GM19463 (cell line): ENCODE measurements around the gene BCL2L14.

Experiments
- ATAC-seq: cut with Tn5 transposase; IDR thresholded peaks from one replicate; pipeline ENCODE4 v1.9.1; 2021; ENCODE audit warnings: mild to moderate bottlenecking, moderate library complexity; ENCODE audit not compliant: unreplicated experiment

Gene BCL2L14

GRCh38 chr12:12070674-12071656, at the start of gene BCL2L14:
Gene BCL2L14 (plus strand): TSS chr12:12070939. CDS start chr12:12079306, 8,367 bp downstream.
- peak; percentile 57 for ATAC-seq

- no peak for ATAC-seq
Observed at GRCh38 chr12:12022306-12022936, 48.3 kb upstream of the BCL2L14 start.

GRCh38 chr12:12023456-12023855, 47.3 kb upstream of the BCL2L14 start:
- no peak for ATAC-seq

GRCh38 chr12:12024911-12025682, 45.6 kb upstream of the BCL2L14 start:
- peak; percentile 87 for ATAC-seq

GRCh38 chr12:12025799-12026386, 44.8 kb upstream of the BCL2L14 start:
- ATAC-seq, result no peak

GRCh38 chr12:12028668-12029402, 41.9 kb upstream of the BCL2L14 start:
- ATAC-seq, result no peak

- ATAC-seq, result no peak
Observed at GRCh38 chr12:12029653-12030052, 41.1 kb upstream of the BCL2L14 start.

- no peak for ATAC-seq
Observed at GRCh38 chr12:12032260-12032791, 38.4 kb upstream of the BCL2L14 start.

- no peak for ATAC-seq
Observed at GRCh38 chr12:12032851-12033797, 37.6 kb upstream of the BCL2L14 start.

- no peak for ATAC-seq
Observed at GRCh38 chr12:12033824-12034223, 36.9 kb upstream of the BCL2L14 start.

GRCh38 chr12:12034344-12034743, 36.4 kb upstream of the BCL2L14 start:
- no peak for ATAC-seq

GRCh38 chr12:12035229-12035628, 35.5 kb upstream of the BCL2L14 start:
- no peak for ATAC-seq

GRCh38 chr12:12036901-12037300, 33.8 kb upstream of the BCL2L14 start:
- no peak for ATAC-seq

GRCh38 chr12:12039897-12040296, 30.8 kb upstream of the BCL2L14 start:
- ATAC-seq, result no peak

GRCh38 chr12:12046401-12046800, 24.3 kb upstream of the BCL2L14 start:
- no peak for ATAC-seq

GRCh38 chr12:12047682-12048081, 23.1 kb upstream of the BCL2L14 start:
- no peak for ATAC-seq

GRCh38 chr12:12048266-12048665, 22.5 kb upstream of the BCL2L14 start:
- no peak for ATAC-seq

GRCh38 chr12:12048714-12049113, 22.0 kb upstream of the BCL2L14 start:
- ATAC-seq, result no peak

- no peak for ATAC-seq
Observed at GRCh38 chr12:12051668-12052067, 19.1 kb upstream of the BCL2L14 start.
